Large intestine (tissue), 3 donors: ENCODE measurements around the gene NPFF. TPM values are rescaled to one million over a fixed set of nuclear protein-coding genes. Genes with fewer than 3 reads are reported as not detected.

ENCODE experiments used
- DNase-seq, 2 donors: peaks; one replicate each; pipeline versions ENCODE4 v3.0.0 to v3.0.0-alpha.2; 2013
- H3K27ac ChIP-seq: one replicate; pipeline ENCODE4 v1.5.1; 2013; ENCODE audit warnings: low read length
- H3K27me3 ChIP-seq: 2 replicates; pipeline ENCODE4 v1.6.1; 2013; ENCODE audit warnings: low read length; ENCODE audit not compliant: control insufficient read depth, insufficient read depth
- H3K36me3 ChIP-seq: 2 replicates; pipeline ENCODE4 v1.6.1; 2013; ENCODE audit warnings: low read length; ENCODE audit not compliant: control insufficient read depth, insufficient read depth
- H3K4me1 ChIP-seq: one replicate; pipeline ENCODE4 v1.6.1; 2013; ENCODE audit warnings: low read length; ENCODE audit not compliant: control insufficient read depth, insufficient read depth
- H3K4me3 ChIP-seq: one replicate; pipeline ENCODE4 v1.5.1; 2013; ENCODE audit warnings: low read length
- H3K9me3 ChIP-seq: one replicate; pipeline ENCODE4 v1.6.1; 2013; ENCODE audit warnings: mild to moderate bottlenecking, low read depth, low read length, moderate library complexity; ENCODE audit not compliant: control insufficient read depth
- WGBS: methylation state at CpG from one replicate; pipeline ENCODE4 v1.1.5; 2013; ENCODE audit warnings: low lambda C conversion rate; ENCODE audit not compliant: insufficient coverage; 5-methylcytosine and 5-hydroxymethylcytosine counted together
- polyA plus RNA-seq: library from polyadenylated mRNA; unstranded; fragments of 120-200 nt; gene quantifications from one replicate; pipeline ENCODE4 v1.2.1, GENCODE V29; 2013

NPFF gene
- polyA plus RNA-seq, 1 donor: not detected

GRCh38 chr12:53461591-53461990, 45.7 kb downstream of the NPFF start:
- Histone ChIP-seq H3K36me3 (peaks cover 96% of the 10 kb centered on the region), H3K9me3 (no peaks in the 10 kb centered on the region), H3K27ac (no peak overlapping the region), H3K4me1 (no peaks in the 10 kb centered on the region), H3K4me3 (no peak overlapping the region), H3K27me3 (no peaks in the 10 kb centered on the region)
- no CpG with 5 or more reads among the region's 8 CpGs for WGBS
- no peak for DNase-seq

- Histone ChIP-seq H3K4me3 (no peak overlapping the region), H3K27me3 (no peaks in the 10 kb centered on the region), H3K4me1 (no peaks in the 10 kb centered on the region), H3K9me3 (no peaks in the 10 kb centered on the region), H3K36me3 (peaks cover 96% of the 10 kb centered on the region), H3K27ac (no peak overlapping the region)
- no CpG with 5 or more reads among the region's 3 CpGs for WGBS
- no peak for DNase-seq
Observed at GRCh38 chr12:53461059-53461458, 46.2 kb downstream of the NPFF start.

- Histone ChIP-seq H3K4me3 (no peak overlapping the region), H3K27ac (no peak overlapping the region), H3K9me3 (no peaks in the 10 kb centered on the region), H3K36me3 (peaks cover 95% of the 10 kb centered on the region), H3K4me1 (peaks cover 4% of the 10 kb centered on the region), H3K27me3 (no peaks in the 10 kb centered on the region)
- WGBS: no CpG with 5 or more reads among the region's 4 CpGs
- no peak for DNase-seq
Observed at GRCh38 chr12:53459097-53459496, 48.2 kb downstream of the NPFF start.

Other genes starting within 250 kb of the NPFF start
- gene ESPL1, start 239.2 kb downstream of the NPFF start, polyA plus RNA-seq: 31.2 TPM
- gene PFDN5, start 211.9 kb downstream of the NPFF start, polyA plus RNA-seq: 667 TPM
- 46.3 TPM for gene MYG1, start 207.8 kb downstream of the NPFF start, polyA plus RNA-seq
- gene AAAS, start 185.9 kb downstream of the NPFF start, polyA plus RNA-seq: 63.8 TPM
- 0.01 TPM for gene SP7, start 171.1 kb downstream of the NPFF start, polyA plus RNA-seq
- 72.8 TPM for gene SP1, start 127.3 kb downstream of the NPFF start, polyA plus RNA-seq
- 8.8 TPM for gene AMHR2, start 83.6 kb downstream of the NPFF start, polyA plus RNA-seq
- 409 TPM for gene PRR13, start 65.8 kb downstream of the NPFF start, polyA plus RNA-seq
- 765 TPM for gene PCBP2, start 55.4 kb downstream of the NPFF start, polyA plus RNA-seq
- gene MAP3K12, start 8.0 kb downstream of the NPFF start, polyA plus RNA-seq: 13.7 TPM
- 34.0 TPM for gene TARBP2, start 6.2 kb downstream of the NPFF start, polyA plus RNA-seq
- 32.4 TPM for gene ATF7, start 118.9 kb upstream of the NPFF start, polyA plus RNA-seq
- gene ATP5MC2, start 168.6 kb upstream of the NPFF start, polyA plus RNA-seq: 588 TPM
- gene CALCOCO1, start 220.0 kb upstream of the NPFF start, polyA plus RNA-seq: 91.5 TPM
- not detected for gene CISTR, start 244.5 kb upstream of the NPFF start, polyA plus RNA-seq